ENCODE results near the gene OPCML. TPM values are rescaled to one million over a fixed set of nuclear protein-coding genes. Genes with fewer than 3 reads are reported as not detected.

Gene OPCML
- total and polyA plus RNA-seq, 2 donors (not counting 1 experiment from before 2014, with no cell fraction given): not detected

- Mint-ChIP-seq H3K27me3 (peaks cover 25% of the 10 kb centered on the region), H3K4me1 (no peaks in the 10 kb centered on the region), H3K27ac (no peak overlapping the region), H3K4me3 (no peak overlapping the region), H3K9me3 (ENCODE audit: insufficient read depth) (no peaks in the 10 kb centered on the region)
- ATAC-seq (ENCODE audit: low read depth) (no peak), DNase-seq (no peak)
- H3K27me3 ChIP-seq (replicated peaks in 1 of 4; ENCODE audit: control extremely low read depth in 1 of 4, control insufficient read depth in 3 of 4, insufficient read depth in 4 of 4, low read length in 3 of 4): peaks cover 0 to 13% (median 9%) of the 10 kb centered on the region in 4 experiments
- WGBS (ENCODE audit: insufficient coverage): no CpG with 5 or more reads among the region's 5 CpGs
- H4K20me1 ChIP-seq (ENCODE audit: control insufficient read depth, insufficient read depth, low read length, poor library complexity, severe bottlenecking): no peaks in the 10 kb centered on the region
- H3K9ac ChIP-seq (ENCODE audit: low read length): no peak overlapping the region
- ChIA-PET POLR2A (no interaction called here), CTCF (no interaction called here)
- H3K36me3 ChIP-seq (replicated peaks in 1 of 2; ENCODE audit: control extremely low read depth in 1 of 2, control insufficient read depth in 1 of 2, extremely low read depth in 1 of 2, insufficient read depth in 2 of 2, low read length in 1 of 2): no peaks in the 10 kb centered on the region
- H3K4me2 ChIP-seq (replicated peaks; ENCODE audit: low read depth, low read length, poor library complexity, severe bottlenecking): no peak overlapping the region
- H3K79me2 ChIP-seq (ENCODE audit: control insufficient read depth, insufficient read depth, low read length): no peaks in the 10 kb centered on the region
- H3K4me1 ChIP-seq (ENCODE audit: control insufficient read depth in 2 of 2, insufficient read depth in 2 of 2, low read length in 2 of 2): peaks cover 0 to 5% of the 10 kb centered on the region in 2 donors
- intact Hi-C loops (cut with micrococcal nuclease): loop anchor here (10.0 kb wide), 1 partner anchor 622 kb away; no protein-coding TSS in a partner anchor
- no peak for TF ChIP-seq CTCF (IDR thresholded peaks at IDR 0.05)
- TF ChIP-seq EZH2 (IDR thresholded peaks at IDR 0.05; ENCODE audit: borderline replicate concordance, insufficient read depth, low read depth, low read length, poor library complexity, severe bottlenecking): no peak
- no peak overlapping the region for H2AFZ ChIP-seq (ENCODE audit: insufficient read depth, low read depth, low read length, poor library complexity, severe bottlenecking)
- no peak overlapping the region for H3K4me3 ChIP-seq (ENCODE audit: control extremely low read depth in 1 of 5, extremely low read depth in 1 of 5, insufficient read depth in 1 of 5, low read depth in 2 of 5, low read length in 4 of 5)
- H3K27ac ChIP-seq (ENCODE audit: low read length in 2 of 2): no peak overlapping the region
- peaks cover 0 to 10% (median 0%) of the 10 kb centered on the region in 3 donors for H3K9me3 ChIP-seq (ENCODE audit: control extremely low read depth in 1 of 3, control insufficient read depth in 2 of 3, insufficient read depth in 1 of 3, low read length in 2 of 3)
These were observed 445.8 kb downstream of the OPCML start for GRCh38 chr11:133086518-133086917.

- H3K79me2 ChIP-seq (ENCODE audit: control insufficient read depth, insufficient read depth, low read length): no peaks in the 10 kb centered on the region
- no peaks in the 10 kb centered on the region for H3K36me3 ChIP-seq (replicated peaks in 1 of 2; ENCODE audit: control extremely low read depth in 1 of 2, control insufficient read depth in 1 of 2, extremely low read depth in 1 of 2, insufficient read depth in 2 of 2, low read length in 1 of 2)
- no peak overlapping the region for H3K4me3 ChIP-seq (ENCODE audit: control extremely low read depth in 1 of 5, extremely low read depth in 1 of 5, insufficient read depth in 1 of 5, low read depth in 2 of 5, low read length in 4 of 5)
- peak; percentile 39 for ATAC-seq (ENCODE audit: low read depth)
- TF ChIP-seq CTCF (IDR thresholded peaks at IDR 0.05): peak; percentile 22
- no peak for TF ChIP-seq EZH2 (IDR thresholded peaks at IDR 0.05; ENCODE audit: borderline replicate concordance, insufficient read depth, low read depth, low read length, poor library complexity, severe bottlenecking)
- peak; percentile 21 for DNase-seq
- H2AFZ ChIP-seq (ENCODE audit: insufficient read depth, low read depth, low read length, poor library complexity, severe bottlenecking): no peak overlapping the region
- ChIA-PET CTCF (no interaction called here), POLR2A (no interaction called here)
- no peaks in the 10 kb centered on the region for H4K20me1 ChIP-seq (ENCODE audit: control insufficient read depth, insufficient read depth, low read length, poor library complexity, severe bottlenecking)
- no peak overlapping the region for H3K27ac ChIP-seq (ENCODE audit: low read length in 2 of 2)
- no peak overlapping the region for H3K9ac ChIP-seq (ENCODE audit: low read length)
- Mint-ChIP-seq H3K27ac (no peak overlapping the region), H3K27me3 (peaks cover 37% of the 10 kb centered on the region), H3K4me3 (no peak overlapping the region), H3K9me3 (ENCODE audit: insufficient read depth) (no peaks in the 10 kb centered on the region), H3K4me1 (no peaks in the 10 kb centered on the region)
- 2% methylated on average over 71 of the region's 71 CpGs for WGBS (ENCODE audit: insufficient coverage)
- H3K27me3 ChIP-seq (replicated peaks in 1 of 4; ENCODE audit: control extremely low read depth in 1 of 4, control insufficient read depth in 3 of 4, insufficient read depth in 4 of 4, low read length in 3 of 4): peaks cover 0 to 16% (median 9%) of the 10 kb centered on the region in 4 experiments
- H3K4me2 ChIP-seq (replicated peaks; ENCODE audit: low read depth, low read length, poor library complexity, severe bottlenecking): peak overlapping the region; percentile 25
- intact Hi-C loops (cut with micrococcal nuclease): loop anchor here (10.0 kb wide), 1 partner anchor 618 kb away; no protein-coding TSS in a partner anchor
- H3K4me1 ChIP-seq (ENCODE audit: control insufficient read depth in 2 of 2, insufficient read depth in 2 of 2, low read length in 2 of 2): peaks cover 0 to 5% of the 10 kb centered on the region in 2 donors
- peaks cover 0 to 10% (median 0%) of the 10 kb centered on the region in 3 donors for H3K9me3 ChIP-seq (ENCODE audit: control extremely low read depth in 1 of 3, control insufficient read depth in 2 of 3, insufficient read depth in 1 of 3, low read length in 2 of 3)
These were observed 449.3 kb downstream of the OPCML start for GRCh38 chr11:133082841-133083488.
